ENCODE measurements around the gene HS6ST3. TPM values are rescaled to one million over a fixed set of nuclear protein-coding genes. Genes with fewer than 3 reads are reported as not detected.
"Not testable (repeated sequence)": the region's sequence is repeated elsewhere in the genome, so short reads cannot be mapped to it uniquely, and the experiment has no call there.

The HS6ST3 gene
- total RNA-seq, 1 experiment from 2014 or later = not detected

- H3K9me3 Mint-ChIP-seq (ENCODE audit: unreplicated experiment) = peaks cover 10% of the 10 kb centered on the region
- no peak for TF ChIP-seq CTCF (IDR thresholded peaks at IDR 0.05; ENCODE audit: insufficient read depth in 1 of 2, low read depth in 1 of 2, low read length in 1 of 2, severe bottlenecking in 1 of 2, unreplicated experiment in 1 of 2)
- ChIA-PET CTCF (no interaction called here), POLR2A (no interaction called here)
- H3K4me1 ChIP-seq = no peaks in the 10 kb centered on the region
- DNase-seq = no peak
- H3K27ac Mint-ChIP-seq (ENCODE audit: unreplicated experiment) = no peak overlapping the region
- H3K9me3 ChIP-seq = no peaks in the 10 kb centered on the region
- no peaks in the 10 kb centered on the region for H3K27me3 ChIP-seq (replicated peaks; ENCODE audit: control insufficient read depth, insufficient read depth, low read length)
- no peak overlapping the region for H3K4me3 ChIP-seq (ENCODE audit: low read depth, low read length)
- no TSS peak for BruUV-seq (replicated peaks)
- no peaks in the 10 kb centered on the region for H3K36me3 ChIP-seq (ENCODE audit: control insufficient read depth, insufficient read depth, low read length)
- H3K4me1 Mint-ChIP-seq (ENCODE audit: low read depth, unreplicated experiment) = peaks cover 6% of the 10 kb centered on the region
- no peak overlapping the region for H3K4me3 Mint-ChIP-seq (ENCODE audit: unreplicated experiment)
- H3K36me3 Mint-ChIP-seq (ENCODE audit: insufficient read depth, unreplicated experiment) = no peaks in the 10 kb centered on the region
- intact Hi-C loops (cut with micrococcal nuclease; ENCODE audit: unreplicated experiment) = no loop called here
- peaks cover 11% of the 10 kb centered on the region for H3K27me3 Mint-ChIP-seq (ENCODE audit: insufficient read depth, unreplicated experiment)
Measured at GRCh38 chr13:96769874-96770273, 680.0 kb downstream of the HS6ST3 start.

- BruUV-seq (replicated peaks) = no TSS peak
- intact Hi-C loops (cut with micrococcal nuclease; ENCODE audit: unreplicated experiment) = no loop called here
- ChIA-PET POLR2A (no interaction called here), CTCF (no interaction called here)
- peaks cover 15% of the 10 kb centered on the region for H3K27me3 Mint-ChIP-seq (ENCODE audit: insufficient read depth, unreplicated experiment)
- Histone ChIP-seq H3K9me3 (no peaks in the 10 kb centered on the region), H3K36me3 (ENCODE audit: control insufficient read depth, insufficient read depth, low read length) (no peaks in the 10 kb centered on the region), H3K4me1 (no peaks in the 10 kb centered on the region), H3K27me3 (replicated peaks; ENCODE audit: control insufficient read depth, insufficient read depth, low read length) (no peaks in the 10 kb centered on the region), H3K4me3 (ENCODE audit: low read depth, low read length) (no peak overlapping the region)
- H3K9me3 Mint-ChIP-seq (ENCODE audit: unreplicated experiment) = no peaks in the 10 kb centered on the region
- no peak overlapping the region for H3K27ac Mint-ChIP-seq (ENCODE audit: unreplicated experiment)
- H3K36me3 Mint-ChIP-seq (ENCODE audit: insufficient read depth, unreplicated experiment) = no peaks in the 10 kb centered on the region
- TF ChIP-seq CTCF (IDR thresholded peaks at IDR 0.05; ENCODE audit: insufficient read depth in 1 of 2, low read depth in 1 of 2, low read length in 1 of 2, severe bottlenecking in 1 of 2, unreplicated experiment in 1 of 2) = no peak
- no peaks in the 10 kb centered on the region for H3K4me1 Mint-ChIP-seq (ENCODE audit: low read depth, unreplicated experiment)
- DNase-seq = no peak
- H3K4me3 Mint-ChIP-seq (ENCODE audit: unreplicated experiment) = no peak overlapping the region
Measured at GRCh38 chr13:96771486-96772367, 681.8 kb downstream of the HS6ST3 start.

- BruUV-seq (replicated peaks) = no TSS peak
- no peak overlapping the region for H3K4me3 Mint-ChIP-seq (ENCODE audit: unreplicated experiment)
Measured at GRCh38 chr13:96772426-96772825, 682.5 kb downstream of the HS6ST3 start.

GRCh38 chr13:96778302-96778701 lies 688.4 kb downstream of the HS6ST3 start:
- H3K4me1 Mint-ChIP-seq (ENCODE audit: low read depth, unreplicated experiment); POLR2A ChIA-PET; H3K27me3 ChIP-seq (replicated peaks; ENCODE audit: control insufficient read depth, insufficient read depth, low read length); H3K36me3 ChIP-seq (ENCODE audit: control insufficient read depth, insufficient read depth, low read length); H3K9me3 ChIP-seq; H3K4me3 ChIP-seq (ENCODE audit: low read depth, low read length); intact Hi-C loops (cut with micrococcal nuclease; ENCODE audit: unreplicated experiment); H3K27ac Mint-ChIP-seq (ENCODE audit: unreplicated experiment); H3K4me1 ChIP-seq; H3K4me3 Mint-ChIP-seq (ENCODE audit: unreplicated experiment); H3K9me3 Mint-ChIP-seq (ENCODE audit: unreplicated experiment); DNase-seq; BruUV-seq (replicated peaks); CTCF ChIA-PET; H3K36me3 Mint-ChIP-seq (ENCODE audit: insufficient read depth, unreplicated experiment): not testable (repeated sequence)
- H3K27me3 Mint-ChIP-seq (ENCODE audit: insufficient read depth, unreplicated experiment) = peaks cover 20% of the 10 kb centered on the region

More at GRCh38 chr13:96772426-96772825, 682.5 kb downstream of the HS6ST3 start:
- Mint-ChIP-seq H3K4me1 (ENCODE audit: low read depth, unreplicated experiment) (no peaks in the 10 kb centered on the region), H3K9me3 (ENCODE audit: unreplicated experiment) (no peaks in the 10 kb centered on the region), H3K27me3 (ENCODE audit: insufficient read depth, unreplicated experiment) (peaks cover 15% of the 10 kb centered on the region), H3K27ac (ENCODE audit: unreplicated experiment) (no peak overlapping the region), H3K36me3 (ENCODE audit: insufficient read depth, unreplicated experiment) (no peaks in the 10 kb centered on the region)
- ChIA-PET POLR2A (no interaction called here), CTCF (no interaction called here)
- Histone ChIP-seq H3K9me3 (no peaks in the 10 kb centered on the region), H3K36me3 (ENCODE audit: control insufficient read depth, insufficient read depth, low read length) (no peaks in the 10 kb centered on the region), H3K27me3 (replicated peaks; ENCODE audit: control insufficient read depth, insufficient read depth, low read length) (no peaks in the 10 kb centered on the region), H3K4me1 (no peaks in the 10 kb centered on the region), H3K4me3 (ENCODE audit: low read depth, low read length) (no peak overlapping the region)
- no peak for DNase-seq
- intact Hi-C loops (cut with micrococcal nuclease; ENCODE audit: unreplicated experiment) = no loop called here
- TF ChIP-seq CTCF (IDR thresholded peaks at IDR 0.05; ENCODE audit: insufficient read depth in 1 of 2, low read depth in 1 of 2, low read length in 1 of 2, severe bottlenecking in 1 of 2, unreplicated experiment in 1 of 2) = no peak
